Caco-2 (cell line): ENCODE results near the gene GALNT11. TPM values are rescaled to one million over a fixed set of nuclear protein-coding genes. Genes with fewer than 3 reads are reported as not detected.

Experiments used
- BruUV-seq: library from RNA; stranded (reverse); fragments of 400-500 nt; replicated peaks from 2 replicates; lab custom pipeline; 2021; lab: Mats Ljungman, UMichigan
- CTCF ChIA-PET: fragments of 300-600 bp; sonication (Branson Sonifier 250); formaldehyde crosslinking; loops from one replicate; lab custom pipeline; 2022; ENCODE audit warnings: antibody characterized with exemption; lab: Charles Lee
- POLR2A ChIA-PET: fragments of 300-600 bp; sonication (Branson Sonifier 250); formaldehyde crosslinking; loops from one replicate; lab custom pipeline; 2022; ENCODE audit warnings: antibody characterized with exemption; lab: Charles Lee
- DNase-seq, 2 experiments: peaks; one replicate each; pipeline versions ENCODE4 v3.0.0 to v3.0.0-alpha.2; 2020 to 2022
- H3K27me3 ChIP-seq: replicated peaks from 2 replicates; pipeline ENCODE4 v1.6.0; 2011; ENCODE audit warnings: low read length; ENCODE audit not compliant: control insufficient read depth, insufficient read depth
- H3K36me3 ChIP-seq: 2 replicates; pipeline ENCODE4 v1.5.1; 2011; ENCODE audit warnings: low read length; ENCODE audit not compliant: control insufficient read depth, insufficient read depth
- H3K4me1 ChIP-seq: fragments of 250-450 bp; sonication (Bioruptor Pico); 2 replicates; pipeline ENCODE4 v1.5.1; 2020; ENCODE audit warnings: mild to moderate bottlenecking
- H3K4me3 ChIP-seq: 2 replicates; pipeline ENCODE4 v1.5.1; 2011; ENCODE audit warnings: low read depth, mild to moderate bottlenecking, control low read depth, low read length
- H3K9me3 ChIP-seq: fragments of 250-450 bp; sonication (Bioruptor Pico); 2 replicates; pipeline ENCODE4 v1.5.1; 2020; ENCODE audit warnings: mild to moderate bottlenecking, moderate library complexity
- H3K27ac Mint-ChIP-seq: one replicate; pipeline ENCODE4 v1.8.0; 2022; ENCODE audit warnings: mixed read lengths; ENCODE audit not compliant: unreplicated experiment
- H3K27me3 Mint-ChIP-seq: one replicate; pipeline ENCODE4 v1.8.0; 2022; ENCODE audit warnings: mixed read lengths; ENCODE audit not compliant: insufficient read depth, unreplicated experiment
- H3K36me3 Mint-ChIP-seq: one replicate; pipeline ENCODE4 v1.8.0; 2022; ENCODE audit warnings: mild to moderate bottlenecking, mixed read lengths; ENCODE audit not compliant: insufficient read depth, unreplicated experiment
- H3K4me1 Mint-ChIP-seq: one replicate; pipeline ENCODE4 v1.8.0; 2022; ENCODE audit warnings: low read depth, mixed read lengths; ENCODE audit not compliant: unreplicated experiment
- H3K4me3 Mint-ChIP-seq: one replicate; pipeline ENCODE4 v1.8.0; 2022; ENCODE audit warnings: mild to moderate bottlenecking, moderate library complexity, mixed read lengths; ENCODE audit not compliant: unreplicated experiment
- H3K9me3 Mint-ChIP-seq: one replicate; pipeline ENCODE4 v1.8.0; 2022; ENCODE audit warnings: mixed read lengths; ENCODE audit not compliant: unreplicated experiment
- intact Hi-C: fragments of 100-400 bp; cut with micrococcal nuclease; formaldehyde crosslinking; loops from one replicate; pipeline ENCODE4 v1.10.0; 2022; ENCODE audit not compliant: unreplicated experiment
- total RNA-seq: library from RNA; stranded (reverse); gene quantifications from 2 replicates; pipeline ENCODE4 v1.2.3, GENCODE V29; 2022
- TF ChIP-seq, protein P1 (sequence below), 2 experiments: fragments of 200-600 bp in 1 of 2; IDR thresholded peaks; 1 replicate in 1 of 2; 2 replicates in 1 of 2; pipeline versions ENCODE4 v1.5.1 to v1.8.0; 2011 to 2022; ENCODE audit warnings: antibody characterized with exemption in 1 of 2, control low read depth in 1 of 2, inconsistent platforms in 1 of 2, low read depth in 1 of 2, low read length in 1 of 2, mild to moderate bottlenecking in 1 of 2, moderate library complexity in 1 of 2; ENCODE audit not compliant: insufficient read depth in 1 of 2, severe bottlenecking in 1 of 2, unreplicated experiment in 1 of 2

The GALNT11 gene
- total RNA-seq, 1 experiment from 2014 or later: 34.9 TPM

DNA sequence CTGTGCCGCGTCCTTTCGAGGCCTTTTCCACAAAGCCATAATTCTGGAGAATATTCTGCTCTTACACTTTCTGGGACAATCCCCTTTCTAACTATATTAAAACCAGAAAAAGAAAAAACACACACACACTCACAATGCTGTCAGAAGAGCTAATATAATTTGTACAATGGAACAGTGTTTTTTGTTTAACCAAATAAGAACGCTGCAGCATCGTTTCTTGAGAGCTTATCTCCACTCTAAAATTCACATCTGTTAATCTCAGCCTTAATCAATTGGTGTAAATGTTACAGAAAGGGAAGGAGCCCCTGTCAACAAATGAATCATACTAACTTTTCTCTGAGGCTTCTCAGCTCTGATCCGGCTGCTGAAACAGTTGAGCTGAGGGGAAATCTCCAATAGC lies 123.9 kb downstream of the GALNT11 start:
- TF ChIP-seq, protein P1, sequence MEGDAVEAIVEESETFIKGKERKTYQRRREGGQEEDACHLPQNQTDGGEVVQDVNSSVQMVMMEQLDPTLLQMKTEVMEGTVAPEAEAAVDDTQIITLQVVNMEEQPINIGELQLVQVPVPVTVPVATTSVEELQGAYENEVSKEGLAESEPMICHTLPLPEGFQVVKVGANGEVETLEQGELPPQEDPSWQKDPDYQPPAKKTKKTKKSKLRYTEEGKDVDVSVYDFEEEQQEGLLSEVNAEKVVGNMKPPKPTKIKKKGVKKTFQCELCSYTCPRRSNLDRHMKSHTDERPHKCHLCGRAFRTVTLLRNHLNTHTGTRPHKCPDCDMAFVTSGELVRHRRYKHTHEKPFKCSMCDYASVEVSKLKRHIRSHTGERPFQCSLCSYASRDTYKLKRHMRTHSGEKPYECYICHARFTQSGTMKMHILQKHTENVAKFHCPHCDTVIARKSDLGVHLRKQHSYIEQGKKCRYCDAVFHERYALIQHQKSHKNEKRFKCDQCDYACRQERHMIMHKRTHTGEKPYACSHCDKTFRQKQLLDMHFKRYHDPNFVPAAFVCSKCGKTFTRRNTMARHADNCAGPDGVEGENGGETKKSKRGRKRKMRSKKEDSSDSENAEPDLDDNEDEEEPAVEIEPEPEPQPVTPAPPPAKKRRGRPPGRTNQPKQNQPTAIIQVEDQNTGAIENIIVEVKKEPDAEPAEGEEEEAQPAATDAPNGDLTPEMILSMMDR (IDR thresholded peaks at IDR 0.05; ENCODE audit: insufficient read depth in 1 of 2, low read depth in 1 of 2, low read length in 1 of 2, severe bottlenecking in 1 of 2, unreplicated experiment in 1 of 2): no peak
- POLR2A ChIA-PET: no interaction called here
- intact Hi-C loops: loop anchor here (5.0 to 10.0 kb wide), 3 partner anchors 122 to 542 kb away; partner anchors contain the start of genes GALNT11 and PRKAG2

DNA sequence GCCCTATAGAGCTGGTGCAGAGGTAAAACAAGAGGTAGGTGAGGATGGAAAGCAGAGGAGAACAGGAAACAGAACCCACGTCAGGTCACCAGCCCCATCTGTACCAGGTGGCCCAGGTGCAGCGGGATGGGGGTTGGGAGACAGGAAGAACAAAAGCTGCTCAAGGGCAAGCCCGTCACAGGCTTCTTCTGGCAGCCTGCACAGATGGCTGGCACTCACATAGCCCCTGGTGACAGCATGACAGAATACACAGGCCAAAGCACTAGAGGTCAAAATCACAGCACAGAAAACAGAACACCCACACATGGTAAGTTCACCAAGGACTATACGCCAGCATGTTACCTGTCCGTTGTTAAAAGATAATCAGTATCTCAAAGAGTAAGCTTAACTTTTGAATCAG lies 126.8 kb downstream of the GALNT11 start:
- no peak overlapping the region for H3K27ac Mint-ChIP-seq
- POLR2A ChIA-PET: no interaction called here
- BruUV-seq: no TSS peak

More for the DNA sequence above, 123.9 kb downstream of the GALNT11 start:
- Histone ChIP-seq H3K27me3 (no peaks in the 10 kb centered on the region), H3K4me1 (no peaks in the 10 kb centered on the region), H3K9me3 (no peaks in the 10 kb centered on the region), H3K36me3 (peaks cover 3% of the 10 kb centered on the region), H3K4me3 (no peak overlapping the region)
- Mint-ChIP-seq H3K9me3 (no peaks in the 10 kb centered on the region), H3K36me3 (peaks cover 75% of the 10 kb centered on the region), H3K4me3 (no peak overlapping the region), H3K27ac (no peak overlapping the region), H3K4me1 (no peaks in the 10 kb centered on the region), H3K27me3 (no peaks in the 10 kb centered on the region)
- no TSS peak for BruUV-seq
- CTCF ChIA-PET: interaction anchor here (0.5 kb wide), 1 partner anchor 518 kb away, joined by 4 read pairs; no protein-coding TSS in a partner anchor
- DNase-seq: no peak

DNA sequence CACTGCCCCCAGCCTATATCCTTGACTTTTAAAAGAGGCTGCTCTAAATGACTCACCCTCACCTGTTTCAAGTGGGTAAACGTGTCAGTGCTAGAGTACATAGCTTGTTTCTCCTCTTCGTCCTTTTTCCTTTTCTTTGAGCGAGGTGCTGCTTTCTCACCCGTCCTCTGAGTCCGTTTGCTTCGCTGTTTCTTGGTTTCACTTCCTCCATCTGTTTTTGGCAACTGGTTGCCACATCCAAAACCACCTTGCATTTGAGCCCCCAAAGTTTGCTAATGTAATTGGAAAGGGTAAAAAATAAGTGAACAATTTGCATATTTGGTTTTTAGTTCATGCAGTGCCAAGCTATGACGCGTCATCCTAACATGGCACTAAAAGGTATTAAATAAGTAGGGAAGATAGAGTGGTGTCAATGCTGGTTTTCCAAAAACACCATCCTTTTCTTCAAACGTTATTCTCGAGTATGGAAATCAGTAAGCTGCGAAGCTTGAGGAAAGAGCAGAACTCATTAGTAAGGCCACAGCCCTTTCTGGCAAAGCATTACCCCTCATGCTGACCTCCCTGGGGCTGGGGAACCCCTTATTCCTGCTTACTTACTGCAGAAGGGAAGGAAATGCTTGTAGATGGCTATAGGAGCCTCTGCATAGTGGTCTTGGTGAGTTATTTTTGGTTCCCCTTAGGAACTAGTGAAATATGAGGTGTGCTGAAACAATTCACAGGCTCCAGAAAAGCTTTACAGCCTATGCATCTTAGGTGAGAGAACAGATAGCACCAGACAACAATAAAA lies 133.5 kb downstream of the GALNT11 start:
- ChIA-PET CTCF (no interaction called here), POLR2A (no interaction called here)
- Histone ChIP-seq H3K27me3 (no peaks in the 10 kb centered on the region), H3K4me1 (no peaks in the 10 kb centered on the region), H3K36me3 (peaks cover 5% of the 10 kb centered on the region), H3K4me3 (no peak overlapping the region), H3K9me3 (no peaks in the 10 kb centered on the region)
- Mint-ChIP-seq H3K27me3 (no peaks in the 10 kb centered on the region), H3K4me1 (no peaks in the 10 kb centered on the region), H3K36me3 (peaks cover 70% of the 10 kb centered on the region), H3K4me3 (no peak overlapping the region), H3K27ac (no peak overlapping the region), H3K9me3 (no peaks in the 10 kb centered on the region)
- TF ChIP-seq, protein P1 (IDR thresholded peaks at IDR 0.05; ENCODE audit: insufficient read depth in 1 of 2, low read depth in 1 of 2, low read length in 1 of 2, severe bottlenecking in 1 of 2, unreplicated experiment in 1 of 2): no peak
- intact Hi-C loops: no loop called here
- no TSS peak for BruUV-seq
- no peak for DNase-seq

More for the DNA sequence above, 126.8 kb downstream of the GALNT11 start:
- TF ChIP-seq, protein P1 (IDR thresholded peaks at IDR 0.05; ENCODE audit: insufficient read depth in 1 of 2, low read depth in 1 of 2, low read length in 1 of 2, severe bottlenecking in 1 of 2, unreplicated experiment in 1 of 2): no peak
- no peak overlapping the region for H3K4me3 ChIP-seq
- peaks cover 1% of the 10 kb centered on the region; the same call in 1 of the 2 replicates for H3K36me3 ChIP-seq
- no peaks in the 10 kb centered on the region for H3K27me3 Mint-ChIP-seq
- no peaks in the 10 kb centered on the region for H3K9me3 ChIP-seq
- CTCF ChIA-PET: no interaction called here
- peaks cover 70% of the 10 kb centered on the region for H3K36me3 Mint-ChIP-seq
- no peaks in the 10 kb centered on the region for H3K27me3 ChIP-seq
- no peak for DNase-seq
- H3K4me3 Mint-ChIP-seq: no peak overlapping the region
- no peaks in the 10 kb centered on the region for H3K4me1 Mint-ChIP-seq
- no peaks in the 10 kb centered on the region for H3K9me3 Mint-ChIP-seq
- intact Hi-C loops: no loop called here
- H3K4me1 ChIP-seq: no peaks in the 10 kb centered on the region
